ENCODE measurements around the gene CRACR2A. TPM values are rescaled to one million over a fixed set of nuclear protein-coding genes. Genes with fewer than 3 reads are reported as not detected.

Gene CRACR2A
- total and polyA plus RNA-seq, 2 of the 8 experiments (the other 6 are each of a cell fraction or from before 2014, with no cell fraction given), result 0.85 to 3.2 TPM

DNA sequence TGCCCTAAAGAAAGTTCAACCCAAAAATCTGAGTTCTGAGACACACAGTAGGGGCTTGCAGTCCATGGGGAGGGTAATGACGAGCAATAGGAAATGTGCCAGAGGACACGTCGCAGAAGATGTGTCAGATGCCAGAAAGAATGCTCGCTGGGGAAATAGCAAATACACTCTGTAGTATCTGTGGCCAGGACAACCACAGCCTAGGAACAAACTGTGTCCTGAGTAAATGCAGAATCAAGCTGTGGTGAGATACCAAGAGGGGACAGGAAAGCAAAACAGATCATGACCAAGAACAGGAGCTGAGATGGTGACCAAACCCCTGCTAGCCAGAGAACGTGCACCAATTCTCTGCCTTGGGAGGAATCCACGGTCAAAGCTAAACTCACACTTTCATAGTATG, 9.1 kb downstream of the CRACR2A start (continued):
- no peak for TF ChIP-seq EP300 (IDR thresholded peaks at IDR 0.05; ENCODE audit: borderline replicate concordance in 1 of 2, low read depth in 2 of 2, low read length in 2 of 2)
- no peak for TF ChIP-seq NANOG (IDR thresholded peaks at IDR 0.05; ENCODE audit: insufficient read depth, low read depth, low read length, poor library complexity, severe bottlenecking)
- TF ChIP-seq, protein P1, sequence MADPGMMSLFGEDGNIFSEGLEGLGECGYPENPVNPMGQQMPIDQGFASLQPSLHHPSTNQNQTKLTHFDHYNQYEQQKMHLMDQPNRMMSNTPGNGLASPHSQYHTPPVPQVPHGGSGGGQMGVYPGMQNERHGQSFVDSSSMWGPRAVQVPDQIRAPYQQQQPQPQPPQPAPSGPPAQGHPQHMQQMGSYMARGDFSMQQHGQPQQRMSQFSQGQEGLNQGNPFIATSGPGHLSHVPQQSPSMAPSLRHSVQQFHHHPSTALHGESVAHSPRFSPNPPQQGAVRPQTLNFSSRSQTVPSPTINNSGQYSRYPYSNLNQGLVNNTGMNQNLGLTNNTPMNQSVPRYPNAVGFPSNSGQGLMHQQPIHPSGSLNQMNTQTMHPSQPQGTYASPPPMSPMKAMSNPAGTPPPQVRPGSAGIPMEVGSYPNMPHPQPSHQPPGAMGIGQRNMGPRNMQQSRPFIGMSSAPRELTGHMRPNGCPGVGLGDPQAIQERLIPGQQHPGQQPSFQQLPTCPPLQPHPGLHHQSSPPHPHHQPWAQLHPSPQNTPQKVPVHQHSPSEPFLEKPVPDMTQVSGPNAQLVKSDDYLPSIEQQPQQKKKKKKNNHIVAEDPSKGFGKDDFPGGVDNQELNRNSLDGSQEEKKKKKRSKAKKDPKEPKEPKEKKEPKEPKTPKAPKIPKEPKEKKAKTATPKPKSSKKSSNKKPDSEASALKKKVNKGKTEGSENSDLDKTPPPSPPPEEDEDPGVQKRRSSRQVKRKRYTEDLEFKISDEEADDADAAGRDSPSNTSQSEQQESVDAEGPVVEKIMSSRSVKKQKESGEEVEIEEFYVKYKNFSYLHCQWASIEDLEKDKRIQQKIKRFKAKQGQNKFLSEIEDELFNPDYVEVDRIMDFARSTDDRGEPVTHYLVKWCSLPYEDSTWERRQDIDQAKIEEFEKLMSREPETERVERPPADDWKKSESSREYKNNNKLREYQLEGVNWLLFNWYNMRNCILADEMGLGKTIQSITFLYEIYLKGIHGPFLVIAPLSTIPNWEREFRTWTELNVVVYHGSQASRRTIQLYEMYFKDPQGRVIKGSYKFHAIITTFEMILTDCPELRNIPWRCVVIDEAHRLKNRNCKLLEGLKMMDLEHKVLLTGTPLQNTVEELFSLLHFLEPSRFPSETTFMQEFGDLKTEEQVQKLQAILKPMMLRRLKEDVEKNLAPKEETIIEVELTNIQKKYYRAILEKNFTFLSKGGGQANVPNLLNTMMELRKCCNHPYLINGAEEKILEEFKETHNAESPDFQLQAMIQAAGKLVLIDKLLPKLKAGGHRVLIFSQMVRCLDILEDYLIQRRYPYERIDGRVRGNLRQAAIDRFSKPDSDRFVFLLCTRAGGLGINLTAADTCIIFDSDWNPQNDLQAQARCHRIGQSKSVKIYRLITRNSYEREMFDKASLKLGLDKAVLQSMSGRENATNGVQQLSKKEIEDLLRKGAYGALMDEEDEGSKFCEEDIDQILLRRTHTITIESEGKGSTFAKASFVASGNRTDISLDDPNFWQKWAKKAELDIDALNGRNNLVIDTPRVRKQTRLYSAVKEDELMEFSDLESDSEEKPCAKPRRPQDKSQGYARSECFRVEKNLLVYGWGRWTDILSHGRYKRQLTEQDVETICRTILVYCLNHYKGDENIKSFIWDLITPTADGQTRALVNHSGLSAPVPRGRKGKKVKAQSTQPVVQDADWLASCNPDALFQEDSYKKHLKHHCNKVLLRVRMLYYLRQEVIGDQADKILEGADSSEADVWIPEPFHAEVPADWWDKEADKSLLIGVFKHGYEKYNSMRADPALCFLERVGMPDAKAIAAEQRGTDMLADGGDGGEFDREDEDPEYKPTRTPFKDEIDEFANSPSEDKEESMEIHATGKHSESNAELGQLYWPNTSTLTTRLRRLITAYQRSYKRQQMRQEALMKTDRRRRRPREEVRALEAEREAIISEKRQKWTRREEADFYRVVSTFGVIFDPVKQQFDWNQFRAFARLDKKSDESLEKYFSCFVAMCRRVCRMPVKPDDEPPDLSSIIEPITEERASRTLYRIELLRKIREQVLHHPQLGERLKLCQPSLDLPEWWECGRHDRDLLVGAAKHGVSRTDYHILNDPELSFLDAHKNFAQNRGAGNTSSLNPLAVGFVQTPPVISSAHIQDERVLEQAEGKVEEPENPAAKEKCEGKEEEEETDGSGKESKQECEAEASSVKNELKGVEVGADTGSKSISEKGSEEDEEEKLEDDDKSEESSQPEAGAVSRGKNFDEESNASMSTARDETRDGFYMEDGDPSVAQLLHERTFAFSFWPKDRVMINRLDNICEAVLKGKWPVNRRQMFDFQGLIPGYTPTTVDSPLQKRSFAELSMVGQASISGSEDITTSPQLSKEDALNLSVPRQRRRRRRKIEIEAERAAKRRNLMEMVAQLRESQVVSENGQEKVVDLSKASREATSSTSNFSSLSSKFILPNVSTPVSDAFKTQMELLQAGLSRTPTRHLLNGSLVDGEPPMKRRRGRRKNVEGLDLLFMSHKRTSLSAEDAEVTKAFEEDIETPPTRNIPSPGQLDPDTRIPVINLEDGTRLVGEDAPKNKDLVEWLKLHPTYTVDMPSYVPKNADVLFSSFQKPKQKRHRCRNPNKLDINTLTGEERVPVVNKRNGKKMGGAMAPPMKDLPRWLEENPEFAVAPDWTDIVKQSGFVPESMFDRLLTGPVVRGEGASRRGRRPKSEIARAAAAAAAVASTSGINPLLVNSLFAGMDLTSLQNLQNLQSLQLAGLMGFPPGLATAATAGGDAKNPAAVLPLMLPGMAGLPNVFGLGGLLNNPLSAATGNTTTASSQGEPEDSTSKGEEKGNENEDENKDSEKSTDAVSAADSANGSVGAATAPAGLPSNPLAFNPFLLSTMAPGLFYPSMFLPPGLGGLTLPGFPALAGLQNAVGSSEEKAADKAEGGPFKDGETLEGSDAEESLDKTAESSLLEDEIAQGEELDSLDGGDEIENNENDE (IDR thresholded peaks at IDR 0.05; ENCODE audit: insufficient replicate concordance, low read length), result no peak
- TF ChIP-seq TBP (IDR thresholded peaks at IDR 0.05; ENCODE audit: low read depth, low read length), result no peak
- TF ChIP-seq CHD2 (IDR thresholded peaks at IDR 0.05; ENCODE audit: low read length), result no peak
- TF ChIP-seq CHD1 (IDR thresholded peaks at IDR 0.05; ENCODE audit: low read depth, low read length), result no peak
- no peak for TF ChIP-seq MAFK (IDR thresholded peaks at IDR 0.05; ENCODE audit: low read depth, low read length)
